Caco-2 (cell line): ENCODE data around the gene FAM221A. TPM values are rescaled to one million over a fixed set of nuclear protein-coding genes. Genes with fewer than 3 reads are reported as not detected.

Source experiments
- BruUV-seq: library from RNA; stranded (reverse); fragments of 400-500 nt; replicated peaks from 2 replicates; lab custom pipeline; 2021; lab: Mats Ljungman, UMichigan
- CTCF ChIA-PET: fragments of 300-600 bp; sonication (Branson Sonifier 250); formaldehyde crosslinking; loops from one replicate; lab custom pipeline; 2022; ENCODE audit warnings: antibody characterized with exemption; lab: Charles Lee
- POLR2A ChIA-PET: fragments of 300-600 bp; sonication (Branson Sonifier 250); formaldehyde crosslinking; loops from one replicate; lab custom pipeline; 2022; ENCODE audit warnings: antibody characterized with exemption; lab: Charles Lee
- DNase-seq, 2 experiments: peaks; one replicate each; pipeline versions ENCODE4 v3.0.0 to v3.0.0-alpha.2; 2020 to 2022
- H3K27me3 ChIP-seq: replicated peaks from 2 replicates; pipeline ENCODE4 v1.6.0; 2011; ENCODE audit warnings: low read length; ENCODE audit not compliant: control insufficient read depth, insufficient read depth
- H3K36me3 ChIP-seq: 2 replicates; pipeline ENCODE4 v1.5.1; 2011; ENCODE audit warnings: low read length; ENCODE audit not compliant: control insufficient read depth, insufficient read depth
- H3K4me1 ChIP-seq: fragments of 250-450 bp; sonication (Bioruptor Pico); 2 replicates; pipeline ENCODE4 v1.5.1; 2020; ENCODE audit warnings: mild to moderate bottlenecking
- H3K4me3 ChIP-seq: 2 replicates; pipeline ENCODE4 v1.5.1; 2011; ENCODE audit warnings: low read depth, mild to moderate bottlenecking, control low read depth, low read length
- H3K9me3 ChIP-seq: fragments of 250-450 bp; sonication (Bioruptor Pico); 2 replicates; pipeline ENCODE4 v1.5.1; 2020; ENCODE audit warnings: mild to moderate bottlenecking, moderate library complexity
- H3K27ac Mint-ChIP-seq: one replicate; pipeline ENCODE4 v1.8.0; 2022; ENCODE audit warnings: mixed read lengths; ENCODE audit not compliant: unreplicated experiment
- H3K27me3 Mint-ChIP-seq: one replicate; pipeline ENCODE4 v1.8.0; 2022; ENCODE audit warnings: mixed read lengths; ENCODE audit not compliant: insufficient read depth, unreplicated experiment
- H3K36me3 Mint-ChIP-seq: one replicate; pipeline ENCODE4 v1.8.0; 2022; ENCODE audit warnings: mild to moderate bottlenecking, mixed read lengths; ENCODE audit not compliant: insufficient read depth, unreplicated experiment
- H3K4me1 Mint-ChIP-seq: one replicate; pipeline ENCODE4 v1.8.0; 2022; ENCODE audit warnings: low read depth, mixed read lengths; ENCODE audit not compliant: unreplicated experiment
- H3K4me3 Mint-ChIP-seq: one replicate; pipeline ENCODE4 v1.8.0; 2022; ENCODE audit warnings: mild to moderate bottlenecking, moderate library complexity, mixed read lengths; ENCODE audit not compliant: unreplicated experiment
- H3K9me3 Mint-ChIP-seq: one replicate; pipeline ENCODE4 v1.8.0; 2022; ENCODE audit warnings: mixed read lengths; ENCODE audit not compliant: unreplicated experiment
- CTCF ChIP-seq, 2 experiments: fragments of 200-600 bp in 1 of 2; IDR thresholded peaks; 1 replicate in 1 of 2; 2 replicates in 1 of 2; pipeline versions ENCODE4 v1.5.1 to v1.8.0; 2011 to 2022; ENCODE audit warnings: antibody characterized with exemption in 1 of 2, control low read depth in 1 of 2, inconsistent platforms in 1 of 2, low read depth in 1 of 2, low read length in 1 of 2, mild to moderate bottlenecking in 1 of 2, moderate library complexity in 1 of 2; ENCODE audit not compliant: insufficient read depth in 1 of 2, severe bottlenecking in 1 of 2, unreplicated experiment in 1 of 2
- intact Hi-C: fragments of 100-400 bp; cut with micrococcal nuclease; formaldehyde crosslinking; loops from one replicate; pipeline ENCODE4 v1.10.0; 2022; ENCODE audit not compliant: unreplicated experiment
- total RNA-seq: library from RNA; stranded (reverse); gene quantifications from 2 replicates; pipeline ENCODE4 v1.2.3, GENCODE V29; 2022

The FAM221A gene
- total RNA-seq, 1 experiment from 2014 or later: 19.1 TPM

GRCh38 chr7:23700046-23700445 lies 20.0 kb downstream of the FAM221A start:
- ChIA-PET POLR2A (no interaction called here), CTCF (no interaction called here)
- no TSS peak for BruUV-seq
- no peak for TF ChIP-seq CTCF (IDR thresholded peaks at IDR 0.05; ENCODE audit: insufficient read depth in 1 of 2, low read depth in 1 of 2, low read length in 1 of 2, severe bottlenecking in 1 of 2, unreplicated experiment in 1 of 2)
- Mint-ChIP-seq H3K9me3 (no peaks in the 10 kb centered on the region), H3K36me3 (peaks cover 35% of the 10 kb centered on the region), H3K4me3 (no peak overlapping the region), H3K27ac (no peak overlapping the region), H3K4me1 (peaks cover 8% of the 10 kb centered on the region), H3K27me3 (no peaks in the 10 kb centered on the region)
- H3K9me3 ChIP-seq: no peaks in the 10 kb centered on the region
- no peak overlapping the region for H3K4me3 ChIP-seq
- H3K27me3 ChIP-seq: no peaks in the 10 kb centered on the region
- intact Hi-C loops: no loop called here
- H3K36me3 ChIP-seq: no peaks in the 10 kb centered on the region
- H3K4me1 ChIP-seq: peaks cover 4% of the 10 kb centered on the region; the same call in 1 of the 2 replicates
- DNase-seq: no peak

- no peak for TF ChIP-seq CTCF (IDR thresholded peaks at IDR 0.05; ENCODE audit: insufficient read depth in 1 of 2, low read depth in 1 of 2, low read length in 1 of 2, severe bottlenecking in 1 of 2, unreplicated experiment in 1 of 2)
- no peaks in the 10 kb centered on the region for H3K27me3 ChIP-seq
- H3K36me3 Mint-ChIP-seq: peaks cover 39% of the 10 kb centered on the region
- peaks cover 14% of the 10 kb centered on the region for H3K9me3 Mint-ChIP-seq
- H3K4me3 Mint-ChIP-seq: peak overlapping the region; percentile 93
- CTCF ChIA-PET: interaction anchor here (0.8 to 3.3 kb wide), 8 partner anchors 12 to 436 kb away, joined by 4 to 28 read pairs (median 11); partner anchors contain the start of genes CCDC126 and FAM221A
- intact Hi-C loops: no loop called here
- no peaks in the 10 kb centered on the region for H3K27me3 Mint-ChIP-seq
- peak overlapping the region; percentile 96 for H3K27ac Mint-ChIP-seq
- peak in 1 of 2 experiments; percentile 13 for DNase-seq
- peaks cover 14% of the 10 kb centered on the region for H3K4me1 Mint-ChIP-seq
- peak overlapping the region; percentile 39 for H3K4me3 ChIP-seq
- peaks cover 9% of the 10 kb centered on the region; the same call in 1 of the 2 replicates for H3K4me1 ChIP-seq
- peaks cover 8% of the 10 kb centered on the region for H3K9me3 ChIP-seq
- TSS peak; percentile 92 for BruUV-seq
- no peaks in the 10 kb centered on the region; the same call in 1 of the 2 replicates for H3K36me3 ChIP-seq
- POLR2A ChIA-PET: interaction anchor here (0.5 to 2.1 kb wide), 8 partner anchors 9 to 348 kb away, joined by 3 to 19 read pairs (median 4); partner anchors contain the start of genes CCDC126, FAM221A and TRA2A
Observed at GRCh38 chr7:23709081-23709750, 29.2 kb downstream of the FAM221A start.

GRCh38 chr7:23710000-23710399 lies 30.0 kb downstream of the FAM221A start, which contains the start of gene STK31:
STK31 (plus strand) TSS chr7:23710219; CDS start chr7:23710286, 67 bp downstream.
- no TSS peak for BruUV-seq
- H3K27me3 ChIP-seq: no peaks in the 10 kb centered on the region
- TF ChIP-seq CTCF (IDR thresholded peaks at IDR 0.05; ENCODE audit: insufficient read depth in 1 of 2, low read depth in 1 of 2, low read length in 1 of 2, severe bottlenecking in 1 of 2, unreplicated experiment in 1 of 2): no peak
- Mint-ChIP-seq H3K36me3 (peaks cover 33% of the 10 kb centered on the region), H3K4me1 (peaks cover 14% of the 10 kb centered on the region), H3K9me3 (peaks cover 14% of the 10 kb centered on the region), H3K27ac (peak within 1 kb of the TSS; percentile 96), H3K4me3 (peak within 1 kb of the TSS; percentile 93), H3K27me3 (no peaks in the 10 kb centered on the region)
- no peaks in the 10 kb centered on the region; the same call in 1 of the 2 replicates for H3K36me3 ChIP-seq
- POLR2A ChIA-PET: interaction anchor here (0.5 to 2.1 kb wide), 9 partner anchors 8 to 178 kb away, joined by 3 to 19 read pairs (median 4); partner anchors contain the start of genes CCDC126, FAM221A and TRA2A
- peak; percentile 98 for DNase-seq
- peaks cover 8% of the 10 kb centered on the region for H3K9me3 ChIP-seq
- peaks cover 9% of the 10 kb centered on the region; the same call in 1 of the 2 replicates for H3K4me1 ChIP-seq
- CTCF ChIA-PET: interaction anchor here (0.5 to 3.3 kb wide), 11 partner anchors 13 to 437 kb away, joined by 3 to 28 read pairs (median 6); partner anchors contain the start of genes CCDC126 and FAM221A
- peak within 1 kb of the TSS; percentile 39 for H3K4me3 ChIP-seq
- intact Hi-C loops: loop anchor here (1.0 to 10.0 kb wide), 3 partner anchors 113 to 435 kb away; partner anchors contain the start of gene CCDC126
